Suppressor macrophage (primary cell): ENCODE results near the gene TMC1.
"Not testable (repeated sequence)": the region's sequence is repeated elsewhere in the genome, so short reads cannot be mapped to it uniquely, and the experiment has no call there.

ENCODE experiments used
- DNase-seq, 4 experiments: peaks; one replicate each; pipeline ENCODE4 v3.0.0-alpha.2; 2020 to 2022

TMC1 gene

GRCh38 chr9:72827950-72828731 lies 306.7 kb downstream of the TMC1 start:
- DNase-seq: peak in 2 of 4 experiments; percentile 6 to 22

GRCh38 chr9:72834994-72835393 lies 313.6 kb downstream of the TMC1 start:
- DNase-seq: no peak

- DNase-seq: no peak
Observed at GRCh38 chr9:72836790-72837189, 315.4 kb downstream of the TMC1 start.

- no peak for DNase-seq
Observed at GRCh38 chr9:72839085-72839484, 317.7 kb downstream of the TMC1 start.

GRCh38 chr9:72843520-72844439 lies 322.4 kb downstream of the TMC1 start:
- no peak for DNase-seq

- DNase-seq: no peak
Observed at GRCh38 chr9:72844440-72844768, 323.0 kb downstream of the TMC1 start.

GRCh38 chr9:72845052-72845451 lies 323.6 kb downstream of the TMC1 start:
- not testable (repeated sequence) for DNase-seq

- not testable (repeated sequence) for DNase-seq
Observed at GRCh38 chr9:72850209-72850608, 328.8 kb downstream of the TMC1 start.

- no peak for DNase-seq
Observed at GRCh38 chr9:72855321-72855720, 333.9 kb downstream of the TMC1 start.

- DNase-seq: no peak
Observed at GRCh38 chr9:72855890-72856523, 334.6 kb downstream of the TMC1 start.

- peak; percentile 61 to 79 (median 66) for DNase-seq
Observed at GRCh38 chr9:72856972-72857623, 335.7 kb downstream of the TMC1 start.

GRCh38 chr9:72857624-72857996 lies 336.2 kb downstream of the TMC1 start:
- DNase-seq: no peak

- DNase-seq: peak in 3 of 4 experiments; percentile 11 to 39 (median 27)
Observed at GRCh38 chr9:72858089-72858912, 336.9 kb downstream of the TMC1 start.

- DNase-seq: not testable (repeated sequence)
Observed at GRCh38 chr9:72862788-72863187, 341.4 kb downstream of the TMC1 start.

GRCh38 chr9:72863456-72864094 lies 342.2 kb downstream of the TMC1 start:
- no peak for DNase-seq

- DNase-seq: no peak
Observed at GRCh38 chr9:72864327-72864726, 342.9 kb downstream of the TMC1 start.

- peak in 3 of 4 experiments; percentile 5 to 42 (median 21) for DNase-seq
Observed at GRCh38 chr9:72871685-72872084, 350.3 kb downstream of the TMC1 start.

GRCh38 chr9:72872718-72873117 lies 351.3 kb downstream of the TMC1 start:
- DNase-seq: no peak

- DNase-seq: no peak
Observed at GRCh38 chr9:72873456-72873855, 352.0 kb downstream of the TMC1 start.

GRCh38 chr9:72874344-72874743 lies 352.9 kb downstream of the TMC1 start:
- no peak for DNase-seq

GRCh38 chr9:72875221-72875620 lies 353.8 kb downstream of the TMC1 start:
- no peak for DNase-seq
